NCI-H82 treated with DMSO at 0.1 percent for 48 hours (cell line): Measurements from ENCODE around the gene VTA1.
"Not testable (repeated sequence)": the region's sequence is repeated elsewhere in the genome, so short reads cannot be mapped to it uniquely, and the experiment has no call there.

Source experiments
- DNase-seq: peaks from one replicate; lab custom pipeline; 2025; ENCODE audit not compliant: unreplicated experiment; lab: John Stamatoyannopoulos, UW

Gene VTA1

DNA sequence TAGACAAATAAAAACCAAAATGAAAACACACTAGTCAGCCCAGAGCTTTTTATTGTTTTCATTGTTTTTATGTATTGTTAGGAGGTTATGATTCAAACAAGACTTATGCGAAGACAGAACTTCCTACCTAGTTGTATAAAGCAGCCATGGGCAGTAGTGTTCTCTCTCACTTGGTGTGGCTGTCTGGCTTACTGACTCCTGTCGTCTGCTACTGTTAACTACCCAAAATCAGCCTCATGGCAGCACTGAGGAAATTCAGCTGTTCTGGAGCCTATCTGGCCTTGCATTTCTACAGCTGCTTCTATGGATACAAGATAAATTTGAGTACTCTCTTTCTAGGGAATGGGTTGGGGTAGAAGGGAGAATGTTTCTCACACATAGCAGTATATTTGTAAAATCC lies 20.4 kb downstream of the VTA1 start:
- no peak for DNase-seq

DNA sequence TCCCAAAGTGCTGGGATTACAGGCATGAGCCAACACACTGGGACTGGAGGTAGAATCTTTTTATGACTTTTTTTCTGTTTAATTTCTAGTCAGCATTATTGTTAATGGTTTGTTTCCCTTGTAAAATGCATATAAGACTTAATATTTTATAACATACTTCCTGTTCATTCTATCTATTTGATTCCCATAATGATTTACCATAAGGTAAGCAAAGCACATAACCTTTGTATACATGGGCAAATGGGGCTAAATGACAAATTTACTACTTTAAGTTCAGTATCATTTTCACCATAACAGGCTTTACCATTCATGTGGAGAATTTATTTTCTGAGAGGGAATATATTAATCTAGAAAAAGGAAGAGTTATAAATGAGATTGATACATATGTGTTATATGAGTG lies 24.3 kb downstream of the VTA1 start:
- DNase-seq, result no peak

DNA sequence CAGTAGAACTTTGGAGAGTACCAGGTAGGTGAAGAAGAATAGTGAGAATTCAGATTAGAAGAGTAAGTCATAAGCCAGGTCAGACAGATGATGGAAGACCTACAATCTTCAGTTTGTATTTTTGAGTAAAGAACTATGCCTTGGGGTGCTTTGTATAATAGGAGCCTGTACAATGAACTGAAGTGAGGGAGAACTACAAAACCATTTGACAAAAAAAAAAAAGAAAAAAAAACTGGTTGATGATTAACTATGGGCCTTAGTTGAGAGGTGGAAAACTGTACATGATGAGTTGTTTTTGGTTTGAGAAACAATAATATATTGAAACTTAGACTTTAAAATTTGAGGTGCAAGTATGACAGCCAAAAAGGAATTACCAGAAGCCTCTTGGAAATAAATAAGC lies 25.7 kb downstream of the VTA1 start:
- DNase-seq, result no peak

DNA sequence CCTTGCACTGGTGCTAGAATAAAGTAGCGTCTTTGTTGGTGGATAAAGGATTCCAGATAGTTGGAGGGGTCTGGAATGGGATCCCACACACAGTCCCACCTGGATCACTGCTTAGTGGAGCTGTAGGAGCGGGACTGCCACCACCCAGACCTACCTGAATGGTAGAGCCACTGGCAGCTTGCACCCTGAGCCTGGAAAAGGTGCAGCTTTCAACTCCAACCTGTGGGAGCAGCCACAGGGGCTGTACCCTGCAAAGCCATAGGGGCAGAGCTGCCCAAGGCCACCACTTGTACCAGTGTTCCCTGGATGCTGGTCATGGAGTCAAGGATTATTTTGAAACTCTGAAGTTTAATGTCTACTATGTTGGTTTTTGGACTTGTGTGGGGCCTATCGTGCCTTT lies 26.9 kb downstream of the VTA1 start:
- DNase-seq, result no peak

DNA sequence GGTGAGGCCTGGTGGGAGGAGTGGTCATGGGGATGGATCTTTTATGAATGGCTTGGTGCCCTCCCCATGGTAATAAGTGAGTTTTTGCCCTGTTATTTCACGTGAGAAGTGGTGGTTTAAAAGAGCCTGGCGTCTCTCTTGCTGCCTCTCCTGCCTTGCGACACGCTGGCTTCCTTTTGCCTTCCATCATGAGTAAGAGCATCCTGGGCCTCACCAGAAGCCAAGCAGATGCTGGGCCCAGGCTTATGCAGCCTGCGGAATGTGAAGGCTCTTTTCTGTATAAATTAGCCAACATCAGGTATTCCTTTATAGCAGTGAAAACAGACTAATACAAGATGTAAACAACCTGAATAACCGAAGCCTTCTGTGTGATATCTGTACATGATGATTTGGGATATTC lies 27.6 kb downstream of the VTA1 start:
- no peak for DNase-seq

DNA sequence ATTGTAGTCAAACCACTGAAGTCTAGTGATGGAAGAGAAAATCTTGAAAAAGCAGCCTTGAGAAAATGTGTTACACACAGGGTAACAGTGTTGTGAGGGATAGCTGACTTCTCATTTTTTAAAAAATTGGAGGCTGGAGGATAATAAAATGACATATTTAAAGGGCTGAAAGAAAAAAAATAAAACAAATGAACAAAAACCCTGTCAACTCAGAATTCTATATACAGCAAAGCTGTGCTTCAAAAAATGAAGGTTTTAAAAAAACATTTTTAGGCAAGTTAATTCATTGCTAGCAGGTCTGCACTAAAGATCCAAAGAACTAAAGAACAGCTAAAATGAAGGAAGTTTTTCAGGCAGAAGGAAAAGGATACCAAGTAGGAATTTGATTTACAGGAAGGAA lies 31.1 kb downstream of the VTA1 start:
- DNase-seq, result no peak

DNA sequence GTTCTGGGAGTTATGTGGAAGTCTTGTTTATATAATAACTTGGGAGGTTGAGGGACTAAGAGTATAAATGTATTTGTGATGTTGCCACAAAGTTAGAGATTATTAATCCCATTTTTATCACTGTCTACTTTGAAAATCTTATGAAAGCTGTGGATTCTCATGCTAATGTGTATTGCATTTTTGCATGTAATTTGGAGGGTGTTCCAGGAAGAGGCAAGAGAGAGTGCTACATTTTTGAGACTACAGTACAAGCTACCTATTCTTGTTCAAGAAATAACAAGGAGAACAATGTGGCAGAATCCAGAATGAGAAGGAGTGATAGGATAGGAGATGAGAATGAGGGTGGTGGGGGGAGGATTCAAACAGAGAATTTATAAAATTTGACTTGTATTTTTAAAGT lies 34.9 kb downstream of the VTA1 start:
- no peak for DNase-seq

DNA sequence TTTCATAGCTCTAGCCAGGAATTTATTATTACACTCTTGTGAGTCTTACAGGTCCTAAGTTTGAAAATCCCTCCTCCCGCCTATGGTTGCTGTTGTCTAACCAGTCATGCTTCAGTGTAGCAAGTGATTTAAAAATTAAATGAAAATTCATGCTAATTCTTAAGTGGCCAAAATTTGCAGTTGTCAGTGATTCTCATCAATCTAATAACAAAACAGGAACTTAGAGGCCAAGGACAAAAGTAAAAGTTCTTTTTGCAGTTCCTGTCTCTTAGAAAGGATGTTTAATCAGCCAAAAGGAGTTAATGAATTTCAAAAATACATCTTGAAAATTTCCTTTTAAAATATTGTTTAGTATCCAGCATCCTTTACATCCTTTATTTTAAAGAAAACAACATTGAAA lies 36.3 kb downstream of the VTA1 start:
- no peak for DNase-seq

DNA sequence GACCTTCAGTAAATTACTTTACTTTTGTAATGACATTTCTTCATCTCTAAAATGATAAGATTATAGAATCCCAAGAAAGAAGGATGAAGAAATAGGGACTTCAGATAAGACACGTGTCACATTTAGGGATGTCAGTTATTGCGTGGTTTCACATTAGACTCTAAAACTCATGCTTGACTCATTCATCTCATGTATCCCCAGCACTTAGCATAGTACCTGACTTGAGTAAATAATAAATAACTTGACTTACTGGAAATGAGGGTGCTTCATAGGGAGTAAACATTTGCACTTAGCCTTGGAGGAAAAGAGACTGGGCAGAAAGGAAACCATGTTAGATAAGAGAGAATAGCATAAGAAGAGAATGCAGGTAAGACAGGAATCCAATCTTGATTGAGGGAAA lies 37.2 kb downstream of the VTA1 start:
- DNase-seq, result no peak

DNA sequence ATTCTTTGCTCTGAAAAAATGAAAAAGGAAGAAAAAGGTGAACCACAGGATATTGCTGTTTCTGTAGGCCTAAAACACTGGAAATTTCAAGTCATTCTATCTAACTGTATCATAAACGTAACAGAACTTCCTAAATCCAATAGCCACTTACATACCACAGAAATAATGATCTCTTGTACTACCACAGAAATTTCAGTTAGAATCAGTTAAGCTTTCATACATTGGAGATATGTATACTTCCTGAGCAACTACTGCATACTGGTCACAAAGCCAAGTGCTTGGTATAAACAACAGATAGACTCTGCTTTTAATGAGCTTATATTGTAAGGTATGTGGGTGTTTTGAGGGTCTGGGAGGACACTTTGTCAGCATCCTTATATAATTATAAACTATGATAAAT lies 38.6 kb downstream of the VTA1 start:
- no peak for DNase-seq

DNA sequence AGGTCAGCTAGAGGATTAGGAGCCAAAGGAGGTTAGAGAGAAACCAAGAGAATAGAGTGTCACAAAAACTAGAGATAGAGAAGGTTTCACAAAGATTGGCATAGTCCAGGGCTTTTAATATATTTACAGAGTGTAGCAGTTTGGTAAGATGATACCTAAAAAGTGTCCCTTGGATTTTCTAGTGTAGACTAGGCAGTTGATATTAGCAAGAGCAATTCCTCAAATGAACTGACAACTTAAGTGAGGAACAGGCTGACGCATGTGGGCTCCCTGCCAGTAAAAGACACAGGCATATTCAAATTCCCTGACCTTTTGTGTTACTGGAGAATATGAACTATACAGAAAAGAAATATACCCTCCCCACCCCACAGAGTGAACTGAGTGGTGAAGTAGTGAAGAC lies 40.1 kb downstream of the VTA1 start:
- DNase-seq, result no peak

DNA sequence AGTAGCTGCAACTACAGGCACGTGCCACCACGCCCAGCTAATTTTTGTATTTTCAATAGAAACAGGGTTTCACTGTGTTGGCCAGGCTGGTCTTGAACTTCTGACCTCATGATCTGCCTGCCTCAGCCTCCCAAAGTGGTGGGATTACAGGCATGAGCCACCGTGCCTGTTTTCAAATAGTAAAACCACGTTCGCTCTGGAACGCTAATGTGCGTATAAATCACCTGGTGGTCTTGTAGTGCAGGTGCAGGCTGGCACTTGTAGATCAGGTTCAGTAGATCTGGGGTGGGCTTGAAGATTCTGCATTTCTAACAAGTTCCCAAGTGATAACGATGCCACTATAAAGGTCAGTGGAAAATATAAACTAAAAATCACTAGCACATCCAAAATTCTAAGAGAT lies 41.3 kb downstream of the VTA1 start:
- not testable (repeated sequence) for DNase-seq

DNA sequence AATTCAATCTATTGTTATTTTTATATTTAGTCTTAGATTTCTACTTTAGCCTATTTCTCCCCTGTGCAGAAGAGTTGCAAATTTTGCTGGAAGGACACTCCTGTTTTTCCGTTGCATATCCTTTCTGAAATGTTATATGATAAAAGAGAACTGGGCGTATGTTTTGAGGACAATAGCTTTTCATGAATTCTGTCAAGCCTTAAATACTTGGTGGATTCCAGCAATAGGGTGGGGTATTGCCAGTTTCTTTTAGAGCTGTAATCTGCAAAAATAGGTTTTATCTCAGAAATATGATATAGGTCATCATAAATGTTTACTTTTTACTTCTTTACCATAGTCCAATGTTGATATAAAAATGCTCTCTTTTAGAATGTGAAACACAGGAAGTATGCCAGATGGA lies 42.0 kb downstream of the VTA1 start:
- DNase-seq, result no peak

DNA sequence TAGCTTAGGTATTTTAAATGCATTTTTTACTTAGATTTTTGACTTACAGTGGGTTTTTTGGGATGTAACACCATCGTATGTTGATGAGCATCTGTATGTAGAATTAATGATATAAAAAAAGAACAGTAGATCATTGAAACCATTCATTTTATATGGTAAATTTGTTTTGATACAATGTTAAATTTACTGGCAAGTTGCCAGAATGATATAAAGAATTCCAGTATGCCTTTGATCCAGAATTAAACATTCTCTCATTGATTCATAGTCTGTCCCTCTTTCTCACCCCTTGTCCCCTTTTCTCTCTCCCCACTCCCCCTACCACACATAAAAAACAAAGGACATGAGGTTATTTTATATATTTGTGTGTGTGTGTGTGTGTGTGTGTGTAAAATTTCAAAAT lies 45.3 kb downstream of the VTA1 start:
- DNase-seq, result no peak

DNA sequence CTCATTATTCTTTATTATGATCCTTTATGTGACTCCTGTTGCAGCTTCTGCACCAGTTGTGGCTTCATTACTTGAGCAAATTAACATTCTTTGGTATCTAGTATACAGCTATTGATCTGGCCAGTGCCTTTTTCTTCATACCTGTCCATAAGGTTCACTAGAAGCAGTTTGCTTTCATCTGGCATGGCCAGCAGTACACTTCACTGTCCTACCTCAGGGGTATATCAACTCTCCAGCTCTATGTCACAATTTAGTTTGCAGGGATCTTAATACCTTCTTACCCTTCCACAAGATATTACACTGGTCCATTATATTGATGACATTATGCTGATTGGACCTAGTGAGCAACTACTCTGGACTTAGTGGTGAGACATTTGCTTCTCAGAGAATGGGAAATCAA lies 46.6 kb downstream of the VTA1 start:
- DNase-seq, result no peak

DNA sequence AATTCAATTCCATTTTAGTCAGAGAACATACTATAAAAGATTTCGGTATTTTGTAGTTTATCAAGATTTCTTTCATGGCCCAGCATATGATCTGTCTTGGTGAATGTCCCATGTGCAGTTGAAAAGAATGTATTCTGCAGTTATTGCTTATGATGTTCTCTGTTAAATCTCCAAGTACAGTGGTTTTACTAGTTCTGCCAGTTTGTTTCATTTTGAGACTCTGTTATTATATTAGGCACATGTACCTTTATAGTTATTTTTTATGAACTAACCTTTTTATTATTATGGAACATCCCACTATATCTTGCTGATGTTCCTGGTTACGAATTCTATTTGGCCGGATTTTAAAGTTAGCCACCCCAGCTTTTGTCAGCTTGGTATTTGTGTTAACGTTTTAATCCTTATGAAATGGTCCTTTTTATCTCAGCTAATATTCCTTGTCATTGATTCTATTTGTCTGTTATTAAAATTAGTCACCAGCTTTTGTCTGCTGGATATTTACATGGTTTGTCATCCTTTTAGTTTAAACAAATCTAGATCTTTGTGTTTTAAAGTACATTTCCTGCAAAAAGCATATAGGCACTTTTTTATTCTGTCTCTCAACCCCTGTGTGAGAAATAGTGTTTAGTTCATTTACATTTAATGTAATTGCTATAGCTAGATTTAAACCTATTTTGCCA lies 48.9 kb downstream of the VTA1 start:
- DNase-seq, result no peak

DNA sequence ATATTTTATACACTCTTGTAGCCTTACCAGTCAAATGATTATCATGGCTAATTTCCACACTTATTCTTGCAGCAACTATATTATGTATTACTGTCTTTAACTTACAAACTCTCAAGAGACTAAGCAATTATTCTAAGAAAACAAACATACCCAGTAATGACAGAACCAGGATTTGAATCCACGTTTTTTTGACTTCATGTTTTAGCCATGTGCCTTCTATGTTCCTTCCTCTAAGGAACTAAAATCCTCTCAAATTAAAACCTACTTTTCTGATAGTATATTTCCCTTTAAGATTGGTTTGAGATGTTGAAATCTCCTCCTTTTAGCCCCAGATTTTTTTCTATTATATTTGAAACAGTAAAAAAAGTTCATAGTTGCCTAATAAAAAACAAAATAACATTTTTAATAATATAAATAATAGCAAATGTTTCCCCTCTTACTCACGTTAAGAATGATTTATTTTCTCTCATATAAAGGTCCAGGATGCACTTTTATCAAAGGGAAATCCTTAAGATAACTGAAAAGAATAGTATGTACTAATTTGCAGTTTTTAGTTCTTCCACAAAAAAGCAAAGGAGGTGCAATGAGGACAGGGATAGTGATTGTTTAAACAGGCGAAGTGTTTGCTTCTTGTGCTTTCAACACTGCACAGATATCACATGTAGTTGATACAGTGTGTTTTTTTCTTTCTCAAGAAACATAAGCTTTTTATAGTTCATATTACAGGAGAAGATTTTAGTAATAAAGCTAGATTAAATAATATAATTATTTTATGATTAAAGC lies 54.0 kb downstream of the VTA1 start:
- DNase-seq, result no peak

DNA sequence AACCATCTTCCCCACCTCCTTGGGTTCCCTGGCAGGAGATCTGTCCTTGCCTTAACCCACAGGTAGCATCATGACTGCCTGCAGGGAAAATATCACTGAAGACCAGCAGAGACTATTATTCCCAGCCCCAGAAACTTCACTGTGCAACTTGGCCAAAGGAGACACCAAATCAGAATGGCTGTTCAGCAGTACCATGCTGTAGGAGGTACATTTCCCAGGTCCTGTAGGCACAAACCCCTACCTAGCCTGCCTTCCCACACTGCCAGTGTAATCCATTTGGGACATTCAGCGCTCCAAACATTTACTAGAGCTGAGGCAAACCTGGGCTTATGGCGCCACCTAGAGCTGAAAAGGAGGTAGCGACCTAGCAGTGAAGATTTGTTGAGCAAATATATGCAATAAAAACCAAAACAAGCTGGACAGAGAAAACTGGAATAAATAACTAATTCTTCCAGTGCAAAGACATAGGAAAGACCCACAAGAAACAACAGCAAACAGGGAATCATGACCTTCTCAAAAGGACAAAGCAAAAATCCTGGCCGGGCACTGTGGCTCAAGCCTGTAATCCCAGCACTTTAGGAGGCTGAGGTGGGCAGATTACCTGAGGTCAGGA lies 60.3 kb downstream of the VTA1 start:
- DNase-seq, result peak; percentile 12

DNA sequence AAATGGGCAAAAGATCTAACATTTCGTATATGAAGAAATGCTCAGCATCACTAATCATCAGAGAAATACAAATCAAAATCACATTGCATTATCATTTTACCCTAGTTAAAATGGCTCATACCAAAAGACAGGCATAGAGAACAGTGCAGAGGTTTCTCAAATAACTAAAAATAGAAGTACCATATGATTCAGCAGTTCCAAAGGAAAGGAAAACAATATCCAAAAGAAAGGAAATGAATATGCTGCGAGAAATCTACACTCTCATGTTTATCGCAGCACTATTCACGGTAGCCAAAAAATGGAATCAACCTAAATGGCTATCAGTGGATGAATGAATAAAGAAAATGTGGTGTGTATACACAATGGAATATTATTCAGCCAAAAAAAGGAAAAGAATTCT lies 63.5 kb downstream of the VTA1 start:
- DNase-seq, result no peak

DNA sequence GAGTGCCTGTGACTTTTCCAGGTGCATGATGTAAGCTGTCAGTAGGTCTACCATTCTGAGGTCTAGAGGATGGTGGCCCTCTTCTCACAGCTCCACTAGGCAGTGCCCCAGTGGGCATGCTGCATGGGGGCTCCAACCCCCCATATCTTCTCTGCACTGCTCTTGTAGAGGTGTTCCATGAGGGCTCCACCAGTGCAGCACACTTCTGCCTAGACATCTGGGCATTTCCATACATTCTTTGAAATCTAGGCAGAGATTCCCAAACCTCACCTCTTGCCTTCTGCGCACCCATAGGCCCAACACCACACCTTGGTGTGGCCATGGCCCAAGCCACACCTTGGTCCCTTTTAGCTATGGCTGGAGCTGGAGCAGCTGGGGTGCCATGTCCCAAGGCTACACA lies 66.3 kb downstream of the VTA1 start:
- no peak for DNase-seq

DNA sequence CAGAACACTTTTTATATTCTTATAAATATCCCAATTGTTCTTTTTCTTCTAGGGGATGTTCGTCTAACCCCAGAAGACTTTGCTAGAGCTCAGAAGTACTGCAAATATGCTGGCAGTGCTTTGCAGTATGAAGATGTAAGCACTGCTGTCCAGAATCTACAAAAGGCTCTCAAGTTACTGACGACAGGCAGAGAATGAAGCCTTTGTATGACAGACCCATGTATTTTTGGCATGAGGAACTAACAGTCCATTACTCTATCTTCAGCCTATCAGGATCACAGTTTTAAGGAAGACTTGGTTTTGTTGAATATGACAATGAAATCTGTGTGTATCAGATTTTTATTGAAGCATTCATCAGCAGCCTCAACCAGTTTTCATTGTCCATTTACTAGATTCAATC lies 71.4 kb downstream of the VTA1 start:
- no peak for DNase-seq

DNA sequence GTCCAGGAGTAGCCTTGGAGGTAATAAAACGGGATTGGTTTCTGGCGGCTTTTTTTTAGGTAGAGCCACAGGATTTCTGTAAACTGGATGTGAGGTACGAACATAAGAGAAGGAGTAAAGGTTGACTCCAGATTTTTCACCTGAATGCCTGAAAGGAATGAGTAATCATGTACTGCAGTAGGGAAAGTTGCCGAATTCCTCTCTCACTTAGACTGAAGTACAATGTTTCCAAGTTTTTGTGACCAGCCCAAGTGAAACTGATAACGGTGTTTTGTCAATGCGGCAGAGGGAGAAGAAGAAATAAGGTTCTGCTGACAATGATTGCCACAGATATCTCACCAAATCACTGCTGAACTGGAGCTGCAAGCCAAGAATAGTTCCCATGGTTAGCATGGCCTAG lies 75.0 kb downstream of the VTA1 start:
- no peak for DNase-seq

DNA sequence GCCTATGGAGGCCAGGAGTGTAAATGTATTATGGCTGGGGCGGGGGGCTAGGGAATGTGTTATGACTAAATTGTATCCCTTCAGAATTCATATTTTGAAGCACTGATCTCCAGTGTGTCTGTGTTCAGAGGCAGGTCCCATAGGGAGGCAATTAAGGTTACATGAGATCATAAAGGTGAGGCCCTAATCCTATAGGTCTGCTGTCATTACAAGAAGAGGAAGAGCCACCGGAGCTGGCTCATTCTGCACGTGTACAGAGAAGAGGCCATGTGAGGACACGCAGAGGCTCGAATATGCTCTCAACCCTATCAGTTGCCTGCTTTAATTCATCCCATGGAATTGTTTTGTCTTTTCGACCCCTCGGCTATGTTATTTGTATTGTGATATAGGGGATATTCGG lies 76.9 kb downstream of the VTA1 start:
- no peak for DNase-seq
